NCI-H2107 treated with DMSO at 0.1 percent for 48 hours (cell line): ENCODE data around the gene EIF3L.

Experiments used
- DNase-seq: peaks from one replicate; lab custom pipeline; 2025; ENCODE audit not compliant: unreplicated experiment; lab: John Stamatoyannopoulos, UW

Gene EIF3L

GRCh38 chr22:37926358-37926757 is 77.1 kb downstream of the EIF3L start:
- DNase-seq: no peak

GRCh38 chr22:37926771-37927636 is 77.8 kb downstream of the EIF3L start:
- no peak for DNase-seq

- no peak for DNase-seq
Measured at GRCh38 chr22:37927637-37927936, 78.4 kb downstream of the EIF3L start.

GRCh38 chr22:37929390-37929789 is 80.2 kb downstream of the EIF3L start:
- DNase-seq: no peak

GRCh38 chr22:37930270-37930951 is 81.2 kb downstream of the EIF3L start:
- DNase-seq: no peak

GRCh38 chr22:37930952-37931440 is 81.8 kb downstream of the EIF3L start:
- no peak for DNase-seq

GRCh38 chr22:37931893-37932389 is 82.7 kb downstream of the EIF3L start:
- DNase-seq: peak; percentile 32

GRCh38 chr22:37932401-37932800 is 83.2 kb downstream of the EIF3L start:
- no peak for DNase-seq

GRCh38 chr22:37932821-37933578 is 83.8 kb downstream of the EIF3L start:
- no peak for DNase-seq

- DNase-seq: peak; percentile 14
Measured at GRCh38 chr22:37933711-37934376, 84.6 kb downstream of the EIF3L start.
